GM20431 (cell line): ENCODE results near the gene CLEC17A.

ENCODE experiments used
- in situ Hi-C: fragments of 300-500 bp; cut with MseI, MboI; formaldehyde crosslinking; loops from one replicate; pipeline ENCODE4 v1.15.0; 2020; ENCODE audit warnings: low sequenced_read_pairs; ENCODE audit not compliant: unreplicated experiment

The CLEC17A gene

GRCh38 chr19:14556662-14557188 is 26.2 kb upstream of the CLEC17A start:
- in situ Hi-C loops, result loop anchor here (25.0 kb wide), 1 partner anchor 306 kb away; no protein-coding TSS in a partner anchor

- in situ Hi-C loops, result loop anchor here (25.0 kb wide), 1 partner anchor 304 kb away; no protein-coding TSS in a partner anchor
Observed at GRCh38 chr19:14558370-14559066, 24.4 kb upstream of the CLEC17A start.

- in situ Hi-C loops, result loop anchor here (25.0 kb wide), 1 partner anchor 302 kb away; no protein-coding TSS in a partner anchor
Observed at GRCh38 chr19:14559916-14560775, 22.7 kb upstream of the CLEC17A start.

DNA sequence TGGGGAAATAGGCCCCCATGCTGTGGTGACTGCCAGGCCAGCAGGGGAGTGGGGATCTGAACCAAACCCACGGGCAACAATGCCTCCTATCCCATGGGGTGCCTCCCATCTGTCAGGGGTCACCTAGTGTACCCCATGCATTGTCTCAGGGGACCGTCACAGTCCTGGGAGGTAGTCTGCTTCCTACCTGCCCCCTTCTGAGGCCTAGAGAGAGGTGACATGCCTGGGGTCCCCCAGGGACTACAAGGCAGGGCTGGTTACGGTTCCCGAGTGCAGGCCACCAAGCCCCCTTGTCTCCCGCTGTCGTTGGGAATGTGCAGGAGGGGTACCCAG is 22.1 kb upstream of the CLEC17A start:
- in situ Hi-C loops, result loop anchor here (25.0 kb wide), 1 partner anchor 302 kb away; no protein-coding TSS in a partner anchor

DNA sequence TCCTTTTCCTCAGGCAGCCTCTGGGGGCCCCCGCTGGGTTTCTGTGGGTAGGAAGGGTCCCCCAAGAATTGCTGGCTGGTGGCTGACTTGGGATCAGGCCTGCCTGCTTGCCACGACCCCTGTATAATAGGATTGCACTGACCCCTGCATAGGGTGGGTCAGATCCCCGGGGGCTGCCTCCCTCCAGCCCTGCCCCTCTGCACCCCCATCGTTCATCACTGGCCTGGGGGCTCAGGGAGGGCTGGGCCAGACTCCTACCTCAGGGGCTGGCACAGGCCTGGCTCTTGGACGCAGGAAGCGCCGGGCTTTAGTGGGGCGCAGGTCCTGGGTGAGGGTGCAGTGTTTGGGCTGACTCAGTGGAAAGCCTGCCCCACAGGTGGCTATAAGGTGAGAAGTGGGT is 21.6 kb upstream of the CLEC17A start:
- in situ Hi-C loops, result loop anchor here (25.0 kb wide), 1 partner anchor 301 kb away; no protein-coding TSS in a partner anchor

GRCh38 chr19:14561847-14562351 is 21.0 kb upstream of the CLEC17A start:
- in situ Hi-C loops, result loop anchor here (25.0 kb wide), 1 partner anchor 300 kb away; no protein-coding TSS in a partner anchor

DNA sequence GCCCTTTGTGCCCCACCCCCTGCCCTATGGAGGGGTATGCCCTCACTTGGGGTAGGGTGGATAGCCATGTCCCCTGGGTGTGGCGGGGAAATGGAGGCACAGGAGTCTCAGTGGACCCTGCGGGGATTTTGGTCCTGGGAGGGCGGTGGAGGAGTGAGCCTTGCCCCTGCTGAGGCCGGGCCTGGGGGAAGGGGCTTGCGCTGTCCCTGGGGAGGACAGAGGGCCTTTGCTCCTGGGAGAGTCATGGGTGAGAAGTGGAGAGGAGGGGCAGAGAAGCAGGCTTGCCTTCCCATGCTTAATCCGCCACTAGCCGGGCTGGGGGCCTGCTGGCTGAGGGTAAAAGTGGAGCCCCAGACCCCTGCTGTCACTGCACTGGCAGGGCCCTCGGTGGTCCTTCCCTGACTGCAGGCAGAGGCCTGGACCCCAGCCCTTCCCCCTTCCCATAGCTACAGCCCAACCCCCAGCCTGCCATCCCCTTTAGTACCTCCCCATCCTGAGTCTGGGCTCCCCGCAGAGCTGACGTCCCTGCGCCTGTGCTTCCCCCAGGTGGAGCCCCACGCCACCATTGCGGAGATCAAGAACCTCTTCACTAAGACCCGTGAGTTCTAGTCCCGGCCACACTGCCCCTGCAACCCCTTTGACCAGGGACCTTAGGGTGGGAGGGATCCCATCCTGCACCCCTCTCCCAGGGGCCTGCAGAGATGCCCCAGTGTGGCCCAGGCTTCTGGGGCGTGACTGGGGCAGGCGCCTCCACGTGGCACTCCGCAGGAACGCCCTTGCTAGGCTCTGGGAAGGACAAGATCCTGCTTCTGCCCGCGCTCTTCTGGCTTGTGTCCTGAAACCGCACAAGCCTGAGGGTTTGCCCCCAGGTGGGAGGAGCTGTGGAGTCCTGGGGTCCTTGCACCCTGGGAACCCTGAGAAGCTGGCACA is 20.0 kb upstream of the CLEC17A start:
- in situ Hi-C loops, result loop anchor here (25.0 kb wide), 1 partner anchor 299 kb away; no protein-coding TSS in a partner anchor

- in situ Hi-C loops, result loop anchor here (25.0 kb wide), 1 partner anchor 299 kb away; no protein-coding TSS in a partner anchor
Observed at GRCh38 chr19:14563590-14563926, 19.3 kb upstream of the CLEC17A start.

GRCh38 chr19:14563989-14564651 is 18.8 kb upstream of the CLEC17A start:
- in situ Hi-C loops, result loop anchor here (25.0 kb wide), 1 partner anchor 298 kb away; no protein-coding TSS in a partner anchor

DNA sequence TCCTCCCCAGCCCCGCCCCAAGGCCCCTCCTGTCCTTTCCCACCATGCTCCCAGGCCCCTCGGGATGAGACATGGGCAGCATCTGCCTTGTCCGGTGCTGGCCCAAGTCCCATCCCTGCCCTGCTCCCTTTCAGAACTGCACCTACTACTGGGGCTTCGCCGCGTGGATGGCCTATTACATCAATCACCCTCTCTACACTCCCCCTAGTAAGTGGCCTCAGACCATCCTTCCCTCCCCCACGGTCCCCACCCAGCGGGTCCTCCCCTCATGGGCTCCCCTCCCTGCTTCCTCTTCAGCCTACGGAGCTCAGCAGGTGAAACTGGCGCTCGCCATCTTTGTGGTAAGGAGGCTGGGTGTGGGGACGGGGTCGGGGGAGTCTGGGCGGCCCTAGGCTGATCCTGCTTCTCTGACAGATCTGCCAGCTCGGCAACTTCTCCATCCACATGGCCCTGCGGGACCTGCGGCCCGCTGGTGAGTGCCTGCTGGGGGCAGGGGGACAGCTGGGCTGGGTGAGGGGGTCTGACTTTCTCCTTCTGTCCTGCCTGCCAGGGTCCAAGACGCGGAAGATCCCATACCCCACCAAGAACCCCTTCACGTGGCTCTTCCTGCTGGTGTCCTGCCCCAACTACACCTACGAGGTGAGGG is 18.1 kb upstream of the CLEC17A start:
- in situ Hi-C loops, result loop anchor here (25.0 kb wide), 1 partner anchor 298 kb away; no protein-coding TSS in a partner anchor

DNA sequence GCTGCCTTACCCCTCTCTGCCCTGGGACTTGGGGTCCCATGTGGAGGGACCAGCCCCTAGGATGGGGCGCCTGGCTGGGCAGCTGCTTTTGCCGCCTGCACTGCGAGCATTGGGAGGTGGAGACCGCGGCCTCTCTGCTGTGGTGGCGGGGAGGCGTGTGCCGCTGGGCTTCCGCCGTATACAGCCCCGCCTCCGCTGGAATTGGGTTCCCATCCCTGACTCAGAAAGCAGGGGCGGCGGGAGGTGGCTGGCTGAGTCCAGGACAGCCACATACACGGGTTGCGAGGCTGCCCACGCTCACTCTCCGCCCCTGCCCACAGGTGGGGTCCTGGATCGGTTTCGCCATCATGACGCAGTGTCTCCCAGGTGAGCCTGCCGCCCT is 17.6 kb upstream of the CLEC17A start:
- in situ Hi-C loops, result loop anchor here (25.0 kb wide), 1 partner anchor 297 kb away; no protein-coding TSS in a partner anchor

DNA sequence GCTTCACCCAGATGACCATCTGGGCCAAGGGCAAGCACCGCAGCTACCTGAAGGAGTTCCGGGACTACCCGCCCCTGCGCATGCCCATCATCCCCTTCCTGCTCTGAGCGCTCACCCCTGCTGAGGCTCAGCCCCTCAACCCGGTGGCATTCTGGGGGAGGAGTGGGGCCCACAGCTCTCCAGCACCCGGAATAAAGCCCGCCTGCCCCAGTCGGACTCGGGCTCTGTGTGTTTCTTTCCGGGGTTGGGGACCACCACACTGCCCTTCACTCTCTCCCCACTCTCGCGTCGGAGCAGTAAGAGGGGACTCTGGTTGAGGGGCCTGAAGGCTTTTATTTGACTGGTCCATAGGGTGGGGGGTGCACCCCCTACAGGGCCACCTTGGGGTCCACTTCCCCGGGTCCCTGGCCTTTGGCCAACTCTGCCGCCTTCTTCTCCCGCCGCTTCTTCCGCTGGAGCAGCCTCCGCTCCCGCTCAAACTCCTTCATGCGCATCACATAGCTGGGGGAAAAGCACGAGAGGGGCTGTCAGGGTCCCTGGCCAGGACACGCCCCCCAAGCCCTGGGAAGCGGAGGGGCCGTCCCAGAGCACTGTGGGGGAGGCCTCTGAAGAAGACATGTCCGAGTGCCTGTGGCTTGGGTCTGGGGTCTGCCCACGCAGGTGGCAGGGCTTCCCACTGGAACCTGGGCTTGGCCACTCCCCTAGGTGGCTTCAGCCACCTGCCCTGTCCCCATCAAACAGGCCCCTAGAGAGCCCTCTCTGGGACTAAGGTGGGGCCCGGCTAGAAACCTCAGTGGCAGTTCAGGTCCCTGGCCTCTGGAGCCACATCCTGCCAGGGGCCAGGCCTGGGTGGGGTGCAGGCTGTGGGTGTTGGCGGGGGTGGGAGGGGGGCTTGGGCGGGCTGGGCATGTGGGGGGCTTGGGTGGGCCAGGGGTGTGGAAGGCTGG is 16.8 kb upstream of the CLEC17A start:
- in situ Hi-C loops, result loop anchor here (25.0 kb wide), 1 partner anchor 296 kb away; no protein-coding TSS in a partner anchor

- in situ Hi-C loops, result loop anchor here (25.0 kb wide), 1 partner anchor 296 kb away; no protein-coding TSS in a partner anchor
Observed at GRCh38 chr19:14566712-14567077, 16.2 kb upstream of the CLEC17A start.

GRCh38 chr19:14567079-14567478 is 15.8 kb upstream of the CLEC17A start:
- in situ Hi-C loops, result loop anchor here (25.0 kb wide), 1 partner anchor 295 kb away; no protein-coding TSS in a partner anchor

- in situ Hi-C loops, result loop anchor here (10.0 to 25.0 kb wide), 2 partner anchors 114 to 291 kb away; no protein-coding TSS in a partner anchor
Observed at GRCh38 chr19:14570864-14571527, 11.9 kb upstream of the CLEC17A start.

GRCh38 chr19:14571695-14572490 is 11.0 kb upstream of the CLEC17A start, which contains the start of gene NDUFB7:
Gene NDUFB7, minus strand, starts transcription at chr19:14572066. Its CDS starts 66 bp downstream, at chr19:14572000.
- in situ Hi-C loops, result loop anchor here (10.0 to 25.0 kb wide), 2 partner anchors 113 to 290 kb away; no protein-coding TSS in a partner anchor
